Activated CD8-positive, alpha-beta memory T cell treated with anti-CD3 and anti-CD28 coated beads, Interleukin-2, amount 50 U/mL, for 1 hour (primary cell): ENCODE results near the gene KCND2.
"Not testable (repeated sequence)": the region's sequence is repeated elsewhere in the genome, so short reads cannot be mapped to it uniquely, and the experiment has no call there.

Source experiments
- DNase-seq: peaks from one replicate; pipeline ENCODE4 v3.0.0-alpha.2; 2020; ENCODE audit errors: extremely low read depth

KCND2 gene

GRCh38 chr7:120586571-120586970, 313.6 kb downstream of the KCND2 start:
- no peak for DNase-seq

GRCh38 chr7:120587243-120587642, 314.3 kb downstream of the KCND2 start:
- no peak for DNase-seq

DNA sequence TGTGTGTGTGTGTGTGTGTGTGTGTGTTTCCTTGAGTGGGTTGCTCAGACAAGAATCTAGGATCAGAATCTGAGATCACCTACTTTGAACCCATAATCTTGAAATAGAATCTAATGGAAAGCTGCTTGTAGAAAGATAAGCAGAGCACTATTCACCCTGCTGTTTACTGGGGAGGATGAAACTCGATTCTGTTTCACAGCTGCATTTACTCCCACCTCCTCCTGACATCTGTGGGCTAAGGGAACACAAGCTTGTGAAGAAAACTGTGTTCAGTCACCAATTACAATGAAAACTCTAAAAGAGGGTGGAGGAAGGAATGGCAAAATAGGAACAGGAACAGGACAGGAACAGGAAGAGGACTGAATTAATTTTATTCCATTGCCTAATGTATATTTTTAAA, 315.4 kb downstream of the KCND2 start:
- no peak for DNase-seq

GRCh38 chr7:120588862-120589261, 315.9 kb downstream of the KCND2 start:
- no peak for DNase-seq

DNA sequence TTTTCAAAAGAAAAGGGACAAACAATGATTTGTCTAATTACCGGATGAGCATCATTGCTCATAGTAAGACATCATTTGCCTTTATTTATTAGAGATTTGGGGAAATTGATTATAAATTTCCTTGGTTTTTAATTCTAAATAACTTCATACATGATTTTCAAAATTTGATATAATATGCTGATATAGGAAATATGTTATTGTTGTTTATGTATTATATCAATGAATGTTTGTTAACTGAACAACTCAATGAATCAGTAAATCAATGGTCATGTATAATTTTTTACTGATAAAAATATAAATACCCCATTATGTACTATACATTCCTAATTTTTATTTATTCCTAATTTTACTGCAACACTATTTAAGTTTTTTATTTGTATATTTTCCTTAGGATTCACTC, 327.6 kb downstream of the KCND2 start:
- no peak for DNase-seq

DNA sequence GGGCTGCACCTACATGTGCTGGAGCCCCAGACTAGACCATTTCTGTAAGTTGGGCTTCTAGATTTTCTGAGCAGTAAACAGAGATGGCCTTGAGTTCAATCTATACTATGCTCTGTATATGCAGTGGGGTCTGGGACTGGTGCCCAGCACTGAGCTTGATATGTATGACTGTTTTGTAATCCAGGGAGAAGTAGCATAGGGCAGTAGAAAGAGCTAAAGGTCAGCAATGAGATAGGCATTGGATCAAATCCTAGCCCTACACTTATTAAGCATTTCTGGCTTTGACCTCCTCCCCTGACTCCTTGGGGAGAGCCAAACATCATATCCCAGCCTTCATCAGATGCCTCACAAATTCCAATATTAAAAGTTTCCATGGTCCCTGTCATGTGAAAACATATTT, 330.4 kb downstream of the KCND2 start:
- no peak for DNase-seq

DNA sequence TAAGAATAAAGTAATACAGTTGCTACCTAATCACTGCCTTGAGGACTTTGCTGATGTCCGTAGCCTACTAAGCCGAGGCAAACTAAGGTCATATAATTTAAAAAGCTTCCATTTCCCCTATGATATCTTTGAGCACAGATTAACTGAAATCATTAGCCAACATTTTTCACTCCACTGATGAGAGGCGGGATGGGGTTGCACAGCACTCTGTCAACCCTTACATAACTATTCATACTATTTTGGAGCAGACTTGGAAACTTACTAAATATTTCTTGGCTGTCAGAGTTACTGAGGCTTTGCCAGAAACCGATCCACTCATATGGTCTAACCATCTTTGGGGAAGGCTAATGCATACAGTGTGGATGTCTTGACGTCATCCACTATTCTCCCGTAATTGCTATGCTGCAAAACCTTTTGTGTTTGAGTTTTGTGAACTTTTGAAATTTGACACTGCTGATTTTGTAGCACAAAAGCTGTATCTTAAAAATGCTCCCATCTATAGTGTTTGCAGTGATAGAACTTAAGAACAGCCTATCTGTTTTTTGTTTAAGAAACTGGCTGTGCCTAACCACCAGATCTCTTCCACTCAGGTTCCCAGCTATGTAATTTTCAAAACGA, 336.3 kb downstream of the KCND2 start:
- no peak for DNase-seq

GRCh38 chr7:120611975-120612374, 339.0 kb downstream of the KCND2 start:
- no peak for DNase-seq

DNA sequence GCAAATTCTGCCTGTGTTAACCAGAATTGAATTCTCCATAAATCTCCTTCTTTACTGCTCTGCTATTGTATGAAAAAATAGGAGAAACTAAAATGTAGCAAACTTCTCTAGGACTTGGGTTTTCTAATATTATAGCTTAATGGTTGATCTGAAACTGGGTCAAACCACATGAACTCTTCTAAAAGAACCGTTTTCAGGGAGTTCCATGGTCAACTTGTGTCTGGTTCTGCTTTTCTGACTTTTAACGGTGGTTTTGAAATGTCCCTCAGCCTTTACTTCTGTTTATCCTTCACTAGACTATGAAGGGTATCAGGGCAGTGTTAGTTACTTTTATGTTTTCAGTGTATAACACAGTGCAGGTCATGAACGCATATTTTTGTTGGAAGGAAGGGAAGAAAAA, 342.7 kb downstream of the KCND2 start:
- DNase-seq = no peak

DNA sequence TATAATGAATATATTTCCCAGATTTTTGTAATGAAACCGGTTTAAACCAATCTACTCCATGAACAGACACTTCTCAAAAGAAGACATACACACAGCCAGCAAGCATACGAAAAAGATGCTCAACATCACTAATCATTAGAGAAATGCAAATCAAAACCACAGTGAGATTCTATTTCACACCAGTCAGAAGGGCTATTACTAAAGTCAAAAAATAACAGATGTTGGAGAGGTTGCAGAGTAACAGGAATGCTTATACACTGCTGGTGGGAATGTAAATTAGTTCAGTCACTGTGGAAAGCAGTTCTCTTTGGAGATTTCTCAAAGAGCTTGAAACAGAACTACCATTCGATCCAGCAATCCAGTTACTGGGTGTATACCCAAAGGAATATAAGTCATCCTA, 344.3 kb downstream of the KCND2 start:
- no peak for DNase-seq

GRCh38 chr7:120628251-120628650, 355.3 kb downstream of the KCND2 start:
- DNase-seq = no peak

- DNase-seq = no peak
These were observed 366.9 kb downstream of the KCND2 start for GRCh38 chr7:120639884-120640283.

- no peak for DNase-seq
These were observed 373.0 kb downstream of the KCND2 start for GRCh38 chr7:120645966-120646365.

DNA sequence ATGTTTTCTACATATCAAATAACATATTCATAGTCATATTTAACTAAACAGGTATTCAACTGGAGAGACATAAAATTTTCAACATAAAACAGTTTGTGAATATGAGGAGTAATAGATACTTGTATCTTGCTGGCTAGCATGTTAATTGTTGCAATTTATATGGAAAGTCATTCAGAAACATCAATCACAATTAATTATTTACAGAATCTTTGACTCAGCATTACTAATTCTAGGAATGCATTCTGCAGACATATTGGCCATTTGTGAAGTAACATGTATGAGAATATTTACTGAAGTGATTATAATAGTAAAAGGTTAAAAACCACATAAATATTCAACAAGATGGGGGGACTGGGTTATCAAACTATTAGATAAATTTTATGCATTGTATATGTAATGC, 381.3 kb downstream of the KCND2 start:
- no peak for DNase-seq

- DNase-seq = no peak
These were observed 385.5 kb downstream of the KCND2 start for GRCh38 chr7:120658516-120658915.

GRCh38 chr7:120662291-120662690, 389.3 kb downstream of the KCND2 start:
- DNase-seq = no peak

DNA sequence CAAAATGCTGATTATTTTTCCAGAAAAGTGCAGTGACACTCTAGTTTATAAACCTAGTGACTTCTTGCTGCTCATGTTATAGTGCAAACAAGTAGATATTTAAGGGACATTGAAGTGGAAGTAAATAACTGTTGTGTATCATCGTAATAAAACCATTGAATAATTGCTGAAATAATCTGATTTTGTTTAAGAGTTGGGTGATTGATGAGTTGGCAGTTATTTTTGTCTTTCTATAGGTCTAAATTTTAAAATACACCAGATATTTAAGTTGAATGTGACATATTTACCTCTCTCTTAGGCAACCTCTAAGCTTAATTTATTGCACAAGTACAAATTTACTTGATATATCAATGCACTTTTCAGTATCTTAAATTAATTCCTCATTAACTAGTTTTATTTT, 392.1 kb downstream of the KCND2 start:
- DNase-seq = no peak

DNA sequence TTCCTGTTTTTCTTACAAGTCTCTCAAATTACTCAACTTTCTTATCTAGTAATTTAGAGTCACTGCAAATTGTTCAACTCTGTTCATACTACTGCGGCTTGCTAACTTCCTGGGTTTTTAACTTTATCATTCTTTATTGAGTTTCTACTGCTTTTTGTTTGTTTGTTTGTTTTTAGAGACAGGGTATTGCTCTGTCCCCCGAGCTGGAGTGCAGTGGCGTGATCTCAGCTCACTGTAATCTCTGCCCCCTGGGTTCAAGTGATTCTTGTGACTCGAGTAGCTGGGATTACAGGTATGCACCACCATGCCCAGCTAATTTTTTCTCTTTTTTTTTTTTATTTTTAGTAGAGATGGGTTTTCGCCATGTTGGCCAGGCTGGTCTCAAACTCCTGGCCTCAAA, 402.1 kb downstream of the KCND2 start:
- no peak for DNase-seq

DNA sequence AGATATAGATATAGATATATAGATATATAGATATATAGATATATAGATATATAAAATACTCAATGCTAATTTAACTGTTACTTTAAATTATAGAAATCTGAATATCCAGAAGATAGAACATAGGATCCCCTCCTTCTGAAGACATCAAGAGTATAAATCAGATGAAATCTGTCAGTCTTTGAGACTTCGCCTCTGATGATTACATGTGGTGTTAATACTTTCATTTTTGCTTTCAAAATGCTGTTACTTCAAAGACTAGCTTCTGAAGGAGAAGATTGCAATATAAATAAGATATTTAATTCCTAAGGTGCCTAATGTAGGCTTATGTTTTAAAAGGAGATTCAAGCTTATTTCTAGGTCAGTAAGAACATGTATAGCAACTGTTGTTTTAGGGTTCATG, 404.6 kb downstream of the KCND2 start:
- no peak for DNase-seq

DNA sequence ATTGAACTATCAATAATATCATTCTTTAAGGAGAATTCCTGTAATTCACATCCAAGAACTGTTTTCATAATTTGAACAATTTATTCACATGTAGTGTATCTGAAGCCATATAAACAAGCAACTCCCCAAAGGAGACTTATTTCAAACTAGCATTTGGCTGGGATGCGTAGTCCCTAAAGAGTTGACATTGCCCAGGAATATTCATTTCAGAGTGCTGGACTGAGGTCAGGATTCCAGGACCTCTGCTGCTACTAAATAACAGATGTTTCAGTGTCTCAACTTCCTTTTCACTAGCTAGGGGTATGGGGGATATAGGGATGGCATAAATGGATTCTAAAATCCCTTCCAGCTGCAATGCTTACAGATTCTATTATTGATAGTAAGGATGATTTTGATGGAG, 408.0 kb downstream of the KCND2 start:
- no peak for DNase-seq

DNA sequence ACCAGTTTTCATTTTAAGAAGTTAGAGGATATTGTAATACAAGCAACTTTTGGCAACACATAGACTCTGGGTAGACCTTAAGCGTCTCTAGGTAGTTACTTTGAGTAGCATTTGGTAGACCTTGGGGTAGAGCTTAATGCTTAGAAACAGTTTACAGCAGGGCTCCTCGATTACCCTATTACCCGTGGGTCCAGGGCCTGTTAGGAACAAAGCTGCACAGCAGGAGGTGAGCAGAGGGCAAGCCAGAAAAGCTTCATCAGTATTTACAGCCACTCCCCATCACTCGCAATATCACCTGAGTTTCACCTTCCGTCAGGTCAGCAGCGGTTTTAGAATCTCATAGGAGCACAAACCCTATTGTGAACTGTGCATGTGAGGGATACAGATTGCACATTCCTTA, 411.5 kb downstream of the KCND2 start:
- DNase-seq = no peak

GRCh38 chr7:120691915-120692314, 418.9 kb downstream of the KCND2 start:
- DNase-seq = no peak

DNA sequence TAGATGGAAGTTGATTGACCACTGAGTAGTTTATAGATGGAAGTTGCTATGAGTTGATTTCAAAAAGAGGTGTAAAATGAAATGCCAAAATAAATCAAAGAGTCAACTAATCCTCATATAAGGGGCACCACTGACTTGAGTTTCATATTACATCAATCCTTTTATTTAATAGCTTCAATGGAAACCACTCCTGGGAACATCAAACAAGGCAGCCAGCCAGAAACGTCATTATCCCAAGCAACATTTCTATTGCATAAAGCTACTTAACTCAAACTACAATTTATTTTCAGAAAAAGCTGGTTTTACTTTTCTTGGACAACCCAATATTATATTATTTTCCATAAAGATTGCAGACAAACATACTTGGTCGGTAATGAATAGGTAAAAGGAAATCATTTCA, 422.9 kb downstream of the KCND2 start:
- DNase-seq = no peak

DNA sequence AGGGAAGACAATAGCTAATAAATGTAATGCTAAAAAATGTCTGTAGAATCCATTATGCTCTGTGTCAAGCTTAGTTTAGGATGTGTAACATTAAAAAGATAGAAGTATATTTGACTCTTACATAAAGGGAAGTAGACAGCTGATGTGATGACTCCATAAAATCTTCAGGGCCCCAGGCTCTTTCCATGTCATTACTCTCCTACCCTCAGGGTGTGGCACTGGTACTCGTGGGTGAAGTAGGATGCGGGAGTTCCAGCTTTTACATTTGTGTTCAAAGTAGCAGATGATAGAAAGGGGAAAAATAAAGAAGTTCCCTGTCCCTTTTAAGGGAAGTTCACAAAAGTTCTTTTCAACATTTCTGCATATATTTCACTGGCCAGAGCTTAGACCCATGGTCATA, 427.8 kb downstream of the KCND2 start:
- DNase-seq = no peak

GRCh38 chr7:120702408-120702807, 429.4 kb downstream of the KCND2 start:
- DNase-seq = not testable (repeated sequence)
